GM21737 (cell line): ENCODE data around the gene KLF3.
"Not testable (repeated sequence)": the region's sequence is repeated elsewhere in the genome, so short reads cannot be mapped to it uniquely, and the experiment has no call there.

ENCODE experiments used
- ATAC-seq: cut with Tn5 transposase; IDR thresholded peaks from one replicate; pipeline ENCODE4 v1.9.1; 2021; ENCODE audit warnings: mild to moderate bottlenecking, moderate library complexity; ENCODE audit not compliant: unreplicated experiment

KLF3 gene

GRCh38 chr4:38663801-38664705 is at the start of gene KLF3:
KLF3 (plus strand) TSS chr4:38664199; CDS start chr4:38680626, 16,427 bp downstream.
- ATAC-seq: peak; percentile 63

GRCh38 chr4:38614231-38614630 is 49.8 kb upstream of the KLF3 start:
- ATAC-seq: no peak

- ATAC-seq: no peak
These were observed 48.2 kb upstream of the KLF3 start for GRCh38 chr4:38615847-38616246.

- ATAC-seq: no peak
These were observed 45.5 kb upstream of the KLF3 start for GRCh38 chr4:38618505-38618904.

GRCh38 chr4:38619316-38619715 is 44.7 kb upstream of the KLF3 start:
- no peak for ATAC-seq

GRCh38 chr4:38620065-38620464 is 43.9 kb upstream of the KLF3 start:
- ATAC-seq: no peak

GRCh38 chr4:38620527-38621027 is 43.4 kb upstream of the KLF3 start:
- no peak for ATAC-seq

GRCh38 chr4:38621028-38621684 is 42.8 kb upstream of the KLF3 start:
- no peak for ATAC-seq

- no peak for ATAC-seq
These were observed 42.2 kb upstream of the KLF3 start for GRCh38 chr4:38621831-38622230.

- ATAC-seq: not testable (repeated sequence)
These were observed 41.7 kb upstream of the KLF3 start for GRCh38 chr4:38622340-38622739.

- no peak for ATAC-seq
These were observed 40.7 kb upstream of the KLF3 start for GRCh38 chr4:38623260-38623659.

GRCh38 chr4:38624311-38624710 is 39.7 kb upstream of the KLF3 start:
- ATAC-seq: no peak

- ATAC-seq: no peak
These were observed 38.5 kb upstream of the KLF3 start for GRCh38 chr4:38625508-38625907.

- not testable (repeated sequence) for ATAC-seq
These were observed 37.0 kb upstream of the KLF3 start for GRCh38 chr4:38626901-38627444.

GRCh38 chr4:38630519-38630918 is 33.5 kb upstream of the KLF3 start:
- ATAC-seq: no peak

GRCh38 chr4:38634047-38634759 is 29.8 kb upstream of the KLF3 start:
- ATAC-seq: no peak

GRCh38 chr4:38639242-38639641 is 24.8 kb upstream of the KLF3 start:
- ATAC-seq: no peak

- ATAC-seq: no peak
These were observed 22.2 kb upstream of the KLF3 start for GRCh38 chr4:38641811-38642210.

- no peak for ATAC-seq
These were observed 19.8 kb upstream of the KLF3 start for GRCh38 chr4:38644201-38644600.

- ATAC-seq: no peak
These were observed 16.7 kb upstream of the KLF3 start for GRCh38 chr4:38647101-38647819.
